Immature natural killer cell (primary cell): ENCODE results near the gene SPG7. TPM values are rescaled to one million over a fixed set of nuclear protein-coding genes. Genes with fewer than 3 reads are reported as not detected.
"Not testable (repeated sequence)": the region's sequence is repeated elsewhere in the genome, so short reads cannot be mapped to it uniquely, and the experiment has no call there.

ENCODE experiments used
- DNase-seq, 3 donors: peaks; one replicate each; pipeline ENCODE4 v3.0.0; 2022; ENCODE audit warnings: mixed read lengths in 1 of 3
- H3K27ac Mint-ChIP-seq, 6 donors: one replicate each; pipeline ENCODE4 v1.8.0; 2020; ENCODE audit warnings: mixed read lengths in 6 of 6, mild to moderate bottlenecking in 5 of 6, inconsistent platforms in 4 of 6, moderate library complexity in 3 of 6
- H3K27me3 Mint-ChIP-seq, 3 donors: one replicate each; pipeline ENCODE4 v1.8.0; 2020 to 2021; ENCODE audit warnings: low read depth in 3 of 3, mild to moderate bottlenecking in 3 of 3, mixed read lengths in 3 of 3, moderate library complexity in 3 of 3, inconsistent platforms in 1 of 3
- H3K36me3 Mint-ChIP-seq, 3 donors: one replicate each; pipeline ENCODE4 v1.8.0; 2020; ENCODE audit warnings: mixed read lengths in 3 of 3, inconsistent platforms in 2 of 3, mild to moderate bottlenecking in 2 of 3
- H3K4me1 Mint-ChIP-seq, 2 donors: one replicate each; pipeline ENCODE4 v1.8.0; 2020; ENCODE audit warnings: inconsistent platforms in 2 of 2, mild to moderate bottlenecking in 2 of 2, mixed read lengths in 2 of 2, moderate library complexity in 1 of 2
- H3K4me3 Mint-ChIP-seq, 5 donors: one replicate each; pipeline ENCODE4 v1.8.0; 2020; ENCODE audit warnings: mild to moderate bottlenecking in 5 of 5, mixed read lengths in 5 of 5, inconsistent platforms in 3 of 5, moderate library complexity in 3 of 5
- H3K9me3 Mint-ChIP-seq, 6 donors: one replicate each; pipeline ENCODE4 v1.8.0; 2020; ENCODE audit warnings: mild to moderate bottlenecking in 6 of 6, mixed read lengths in 6 of 6, inconsistent platforms in 4 of 6, moderate library complexity in 3 of 6
- polyA plus RNA-seq, 3 donors: library from polyadenylated mRNA; unstranded; fragments of 300-500 nt; fragmentation: Illumina TruSeq; gene quantifications; one replicate each; pipeline ENCODE4 v1.2.3, GENCODE V29; 2021

Gene SPG7
- polyA plus RNA-seq, 3 donors from 2014 or later, result 39.7 to 48.4 (median 41.0) TPM

GRCh38 chr16:89570342-89570923, 62.2 kb downstream of the SPG7 start:
- no peak for DNase-seq
- Mint-ChIP-seq H3K27ac (no peak overlapping the region), H3K36me3 (no peaks in the 10 kb centered on the region), H3K27me3 (peaks cover 8 to 9% (median 9%) of the 10 kb centered on the region in 3 donors), H3K4me3 (no peak overlapping the region), H3K4me1 (peaks cover 14 to 18% of the 10 kb centered on the region in 2 donors), H3K9me3 (no peaks in the 10 kb centered on the region)

- H3K9me3 Mint-ChIP-seq, H3K36me3 Mint-ChIP-seq, H3K4me3 Mint-ChIP-seq, H3K27ac Mint-ChIP-seq, DNase-seq, H3K27me3 Mint-ChIP-seq: not testable (repeated sequence)
- peaks cover 8 to 12% of the 10 kb centered on the region in 2 donors for H3K4me1 Mint-ChIP-seq
Measured at GRCh38 chr16:89570983-89571598, 62.9 kb downstream of the SPG7 start.

- H3K27ac Mint-ChIP-seq, result no peak overlapping the region
- H3K9me3 Mint-ChIP-seq, result no peaks in the 10 kb centered on the region
- H3K27me3 Mint-ChIP-seq, result peaks cover 8 to 9% (median 9%) of the 10 kb centered on the region in 3 donors
- peaks cover 4 to 9% of the 10 kb centered on the region in 2 donors for H3K4me1 Mint-ChIP-seq
- no peak for DNase-seq
- H3K4me3 Mint-ChIP-seq, result no peak overlapping the region
- no peaks in the 10 kb centered on the region for H3K36me3 Mint-ChIP-seq
Measured at GRCh38 chr16:89571636-89572035, 63.4 kb downstream of the SPG7 start.

- no peak overlapping the region for H3K4me3 Mint-ChIP-seq
- H3K27me3 Mint-ChIP-seq, result peaks cover 8 to 9% (median 9%) of the 10 kb centered on the region in 3 donors
- no peaks in the 10 kb centered on the region for H3K9me3 Mint-ChIP-seq
- H3K36me3 Mint-ChIP-seq, result no peaks in the 10 kb centered on the region
- peaks cover 4 to 9% of the 10 kb centered on the region in 2 donors for H3K4me1 Mint-ChIP-seq
- DNase-seq, result no peak
- no peak overlapping the region for H3K27ac Mint-ChIP-seq
Measured at GRCh38 chr16:89572073-89572484, 63.9 kb downstream of the SPG7 start.

- H3K4me3 Mint-ChIP-seq, result peak overlapping the region in 1 of 5 donors; percentile 46
- peaks cover 4 to 9% of the 10 kb centered on the region in 2 donors for H3K4me1 Mint-ChIP-seq
- peaks cover 8 to 9% (median 9%) of the 10 kb centered on the region in 3 donors for H3K27me3 Mint-ChIP-seq
- DNase-seq, result no peak
- no peaks in the 10 kb centered on the region for H3K36me3 Mint-ChIP-seq
- peak overlapping the region in 1 of 6 donors; percentile 14 for H3K27ac Mint-ChIP-seq
- no peaks in the 10 kb centered on the region for H3K9me3 Mint-ChIP-seq
Measured at GRCh38 chr16:89572485-89573205, 64.4 kb downstream of the SPG7 start.

- Mint-ChIP-seq H3K27me3 (peaks cover 8 to 9% (median 9%) of the 10 kb centered on the region in 3 donors), H3K27ac (no peak overlapping the region), H3K4me3 (peak overlapping the region in 3 of 5 donors; percentile 26 to 47 (median 44)), H3K36me3 (no peaks in the 10 kb centered on the region), H3K9me3 (no peaks in the 10 kb centered on the region), H3K4me1 (peaks cover 4 to 9% of the 10 kb centered on the region in 2 donors)
- DNase-seq, result no peak
Measured at GRCh38 chr16:89573826-89574680, 65.8 kb downstream of the SPG7 start.

- peaks cover 4 to 9% of the 10 kb centered on the region in 2 donors for H3K4me1 Mint-ChIP-seq
- peaks cover 8 to 9% (median 9%) of the 10 kb centered on the region in 3 donors for H3K27me3 Mint-ChIP-seq
- DNase-seq, result peak; percentile 24 to 52 (median 42)
- no peaks in the 10 kb centered on the region for H3K36me3 Mint-ChIP-seq
- no peaks in the 10 kb centered on the region for H3K9me3 Mint-ChIP-seq
- H3K27ac Mint-ChIP-seq, result no peak overlapping the region
- peak overlapping the region; percentile 15 to 73 (median 58) for H3K4me3 Mint-ChIP-seq
Measured at GRCh38 chr16:89574681-89575246, 66.6 kb downstream of the SPG7 start.

GRCh38 chr16:89575247-89576152, 67.3 kb downstream of the SPG7 start, which contains the start of gene CPNE7:
CPNE7 (plus strand) TSS chr16:89575758; CDS start chr16:89575898, 140 bp downstream.
- DNase-seq, result no peak
- H3K9me3 Mint-ChIP-seq, result no peaks in the 10 kb centered on the region
- H3K27me3 Mint-ChIP-seq, result peaks cover 8 to 9% (median 9%) of the 10 kb centered on the region in 3 donors
- no peak within 1 kb of the TSS for H3K27ac Mint-ChIP-seq
- no peaks in the 10 kb centered on the region for H3K36me3 Mint-ChIP-seq
- peaks cover 4 to 9% of the 10 kb centered on the region in 2 donors for H3K4me1 Mint-ChIP-seq
- peak within 1 kb of the TSS; percentile 15 to 73 (median 58) for H3K4me3 Mint-ChIP-seq

GRCh38 chr16:89576153-89577054, 68.2 kb downstream of the SPG7 start:
- no peak overlapping the region for H3K4me3 Mint-ChIP-seq
- peaks cover 8 to 9% (median 8%) of the 10 kb centered on the region in 3 donors for H3K27me3 Mint-ChIP-seq
- no peak overlapping the region for H3K27ac Mint-ChIP-seq
- peaks cover 4 to 9% of the 10 kb centered on the region in 2 donors for H3K4me1 Mint-ChIP-seq
- DNase-seq, result no peak
- no peaks in the 10 kb centered on the region for H3K36me3 Mint-ChIP-seq
- no peaks in the 10 kb centered on the region for H3K9me3 Mint-ChIP-seq

GRCh38 chr16:89577055-89577759, 69.0 kb downstream of the SPG7 start:
- Mint-ChIP-seq H3K4me3 (no peak overlapping the region), H3K27me3 (peaks cover 5 to 9% (median 8%) of the 10 kb centered on the region in 3 donors)
- DNase-seq, result no peak

GRCh38 chr16:89579351-89579750, 71.1 kb downstream of the SPG7 start:
- H3K36me3 Mint-ChIP-seq, result no peaks in the 10 kb centered on the region
- H3K27me3 Mint-ChIP-seq, result no peaks in the 10 kb centered on the region
- H3K9me3 Mint-ChIP-seq, result no peaks in the 10 kb centered on the region
- H3K4me3 Mint-ChIP-seq, result no peak overlapping the region
- no peak overlapping the region for H3K27ac Mint-ChIP-seq
- H3K4me1 Mint-ChIP-seq, result no peaks in the 10 kb centered on the region
- DNase-seq, result no peak

More at GRCh38 chr16:89577055-89577759, 69.0 kb downstream of the SPG7 start:
- Mint-ChIP-seq H3K4me1 (peaks cover under 1 to 5% of the 10 kb centered on the region in 2 donors), H3K27ac (no peak overlapping the region), H3K36me3 (no peaks in the 10 kb centered on the region), H3K9me3 (no peaks in the 10 kb centered on the region)
